HepG2 (cell line): ENCODE results near the gene PTS. TPM values are rescaled to one million over a fixed set of nuclear protein-coding genes. Genes with fewer than 3 reads are reported as not detected.

Source experiments
- ATAC-seq: fragments of 200-7000 bp; cut with Tn5 transposase; 3 replicates; pipeline ENCODE4 v1.9.1; 2020; ENCODE audit warnings: mild to moderate bottlenecking, moderate library complexity
- BruUV-seq: library from RNA; stranded (reverse); fragments of 400-500 nt; replicated peaks from 2 replicates; lab custom pipeline; 2021; lab: Mats Ljungman, UMichigan
- CTCF ChIA-PET: fragments of 300-600 bp; formaldehyde crosslinking; extraction: SDS; loops from one replicate; lab custom pipeline; 2021; ENCODE audit warnings: low total read pairs, inconsistent platforms, low intra/inter-chr PET ratio; lab: Yijun Ruan, JAX
- POLR2A ChIA-PET: fragments of 350-600 bp; sonication (Branson Sonifier 250); formaldehyde crosslinking; loops from one replicate; lab custom pipeline; 2020; ENCODE audit warnings: antibody characterized with exemption, inconsistent platforms; lab: Yijun Ruan, JAX
- DNase-seq: peaks from one replicate; pipeline ENCODE4 v3.0.0-alpha.2; 2015; ENCODE audit warnings: low spot score
- FAIRE-seq: peaks from 3 replicates; lab custom pipeline; 2011; peaks lifted over from hg19 to GRCh38; lab: Jason Lieb, UNC
- H2AFZ ChIP-seq: one replicate; pipeline ENCODE4 v1.6.1; 2011; ENCODE audit warnings: low read length, inconsistent platforms
- H3K27ac ChIP-seq: fragments of 300-600 bp; 3 replicates; pipeline ENCODE4 v1.8.0; 2011; ENCODE audit warnings: mixed run types, mild to moderate bottlenecking, mixed read lengths, low read length, inconsistent platforms; ENCODE audit not compliant: insufficient read depth; ENCODE audit errors: extremely low read length
- H3K27me3 ChIP-seq, 2 experiments: fragments of 200-600 bp in 1 of 2; 2 replicates in 1 of 2; 3 replicates in 1 of 2; pipeline versions ENCODE4 v1.6.0 to v1.8.0; 2011; ENCODE audit warnings: low read length in 2 of 2, mild to moderate bottlenecking in 2 of 2, moderate library complexity in 2 of 2, inconsistent platforms in 1 of 2; ENCODE audit not compliant: insufficient read depth in 2 of 2, control insufficient read depth in 1 of 2
- H3K36me3 ChIP-seq, 2 experiments: fragments of 200-600 bp in 1 of 2; replicated peaks in 1 of 2; 2 replicates in 1 of 2; 3 replicates in 1 of 2; pipeline versions ENCODE4 v1.5.1 to v1.8.0; 2011; ENCODE audit warnings: low read length in 2 of 2, inconsistent platforms in 1 of 2; ENCODE audit not compliant: insufficient read depth in 2 of 2, control insufficient read depth in 1 of 2
- H3K4me1 ChIP-seq: 2 replicates; pipeline ENCODE4 v1.5.1; 2012; ENCODE audit warnings: low read length, inconsistent platforms; ENCODE audit not compliant: insufficient read depth
- H3K4me2 ChIP-seq: 2 replicates; pipeline ENCODE4 v1.6.0; 2011; ENCODE audit warnings: low read depth, low read length, inconsistent platforms
- H3K4me3 ChIP-seq, 3 experiments: fragments of 200-600 bp in 1 of 3; sonication (generic), shearing (Covaris generic) in 1 of 3; replicated peaks in 1 of 3; 2 replicates each; pipeline ENCODE4 v1.5.1; 2011 to 2016; ENCODE audit warnings: low read length in 3 of 3, inconsistent platforms in 2 of 3, low read depth in 2 of 3, mild to moderate bottlenecking in 2 of 3, control low read depth in 1 of 3, mixed read lengths in 1 of 3; ENCODE audit not compliant: insufficient read depth in 1 of 3
- H3K79me2 ChIP-seq: one replicate; pipeline ENCODE4 v1.6.1; 2011; ENCODE audit warnings: low read length, inconsistent platforms; ENCODE audit not compliant: insufficient read depth
- H3K9ac ChIP-seq: 2 replicates; pipeline ENCODE4 v1.6.0; 2011; ENCODE audit warnings: mild to moderate bottlenecking, low read depth, low read length, inconsistent platforms; ENCODE audit not compliant: insufficient read depth
- H3K9me3 ChIP-seq: 2 replicates; pipeline ENCODE4 v1.5.1; 2012; ENCODE audit warnings: mild to moderate bottlenecking, low read length
- H4K20me1 ChIP-seq: 2 replicates; pipeline ENCODE4 v1.6.0; 2011; ENCODE audit warnings: inconsistent platforms, mild to moderate bottlenecking, low read length, moderate library complexity; ENCODE audit not compliant: insufficient read depth
- RBM22 ChIP-seq: fragments of 200-400 bp; formaldehyde crosslinking; optimal IDR thresholded peaks from 2 replicates; pipeline ENCODE3; 2017; ENCODE audit warnings: mild to moderate bottlenecking, low read length, moderate library complexity
- REPIN1 ChIP-seq: sonication (generic); formaldehyde crosslinking; IDR thresholded peaks from 2 replicates; pipeline ENCODE4 v1.8.0; 2022; ENCODE audit warnings: missing genetic modification reagents, low read depth, mild to moderate bottlenecking, borderline replicate concordance
- RERE ChIP-seq: IDR thresholded peaks from 2 replicates; pipeline ENCODE4 v1.6.1; 2016; ENCODE audit warnings: low read depth, missing genetic modification reagents, missing compliant biosample characterization
- ZNF224 ChIP-seq: sonication (generic); formaldehyde crosslinking; IDR thresholded peaks from 2 replicates; pipeline ENCODE4 v1.5.0; 2020; ENCODE audit warnings: mild to moderate bottlenecking, missing genetic modification reagents
- ZNF24 ChIP-seq: fragments of 450-650 bp; IDR thresholded peaks from 2 replicates; pipeline ENCODE4 v1.6.1; 2017; ENCODE audit warnings: antibody characterized with exemption, mild to moderate bottlenecking
- ZNF569 ChIP-seq: sonication (generic); formaldehyde crosslinking; IDR thresholded peaks from 2 replicates; pipeline ENCODE4 v1.5.0; 2020; ENCODE audit warnings: mild to moderate bottlenecking, missing genetic modification reagents, moderate library complexity, borderline replicate concordance
- WGBS: methylation state at CpG from one replicate; pipeline ENCODE4 v1.1.6; 2017; ENCODE audit warnings: low lambda C conversion rate; 5-methylcytosine and 5-hydroxymethylcytosine counted together
- in situ Hi-C: cut with HindIII; loops from 2 replicates; pipeline ENCODE4 v1.10.0; 2017; ENCODE audit warnings: low pct_unique_long_range_greater_than_20kb; ENCODE audit not compliant: extremely low pct_ligation_motif_present
- intact Hi-C: fragments of 100-400 bp; cut with micrococcal nuclease; formaldehyde crosslinking; loops from one replicate; pipeline ENCODE4 v1.10.0; 2022; ENCODE audit not compliant: unreplicated experiment
- polyA plus RNA-seq, 8 experiments: library from polyadenylated mRNA; depleted of rRNA in 3 of 8; stranded (reverse) in 7 of 8; unstranded in 1 of 8; fragments of >200 nt; fragmentation: Illumina TruSeq in 4 of 8; extraction: Trizol in 4 of 8; gene quantifications; 2 replicates each; pipeline versions ENCODE4 v1.2.1 to v1.2.3, GENCODE V29; 2011 to 2016; ENCODE audit warnings: low read depth in 4 of 8, missing spikeins in 1 of 8, mixed read lengths in 1 of 8; ENCODE audit not compliant: insufficient read depth in 1 of 8
- total RNA-seq, 5 experiments: library from RNA; depleted of rRNA; stranded (reverse); fragments of >200 nt; fragmentation: Illumina TruSeq; extraction: Trizol; gene quantifications; 2 replicates each; pipeline ENCODE4 v1.2.3, GENCODE V29; 2016; ENCODE audit warnings: low read depth in 1 of 5

Gene PTS
- total and polyA plus RNA-seq, 2 of the 13 experiments (the other 11 are each of a cell fraction or from before 2014, with no cell fraction given): 33.6 to 49.3 TPM

- in situ Hi-C loops (no loop called here), intact Hi-C loops (no loop called here)
- no TSS peak for BruUV-seq
- TF ChIP-seq ZNF24 (no peak), RERE (no peak), RBM22 (no peak), ZNF569 (no peak), ZNF224 (CRISPR knock-in tag) (no peak), REPIN1 (CRISPR knock-in tag) (no peak)
- CTCF ChIA-PET: no interaction called here
- 73% methylated on average over 10 of the region's 11 CpGs for WGBS
- Histone ChIP-seq H3K4me2 (no peak overlapping the region), H4K20me1 (no peaks in the 10 kb centered on the region), H3K4me3 (no peak overlapping the region), H3K36me3 (no peaks in the 10 kb centered on the region), H2AFZ (no peak overlapping the region), H3K79me2 (no peaks in the 10 kb centered on the region), H3K27me3 (no peaks in the 10 kb centered on the region), H3K27ac (no peak overlapping the region), H3K4me1 (peaks cover 33% of the 10 kb centered on the region), H3K9me3 (no peaks in the 10 kb centered on the region), H3K9ac (no peak overlapping the region)
- FAIRE-seq (no peak), ATAC-seq (no peak), DNase-seq (no peak)
- POLR2A ChIA-PET: no interaction called here
Observed at GRCh38 chr11:112265659-112266409, 39.6 kb downstream of the PTS start.
